ENCODE measurements around the gene NAALADL2.

DNA sequence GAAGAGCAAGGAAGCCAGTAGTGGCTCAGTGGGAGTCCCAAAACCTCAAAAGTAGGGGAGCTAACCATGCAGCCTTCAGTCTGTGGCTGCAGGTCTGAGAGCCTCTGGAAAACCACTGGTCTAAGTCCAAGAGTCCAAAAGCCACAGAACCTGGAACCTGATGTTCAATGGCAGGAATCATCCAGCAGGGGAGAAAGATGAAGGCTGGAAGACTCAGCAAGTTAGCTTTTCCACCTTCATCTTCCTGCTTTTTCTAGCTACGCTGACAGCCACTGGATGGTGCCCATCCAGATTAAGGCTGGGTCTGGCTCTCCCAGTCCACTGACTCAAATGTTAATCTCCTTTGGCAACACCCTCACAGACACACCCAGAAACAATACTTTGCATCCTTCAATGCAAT is 626.3 kb downstream of the NAALADL2 start:
- TF ChIP-seq, protein P1, sequence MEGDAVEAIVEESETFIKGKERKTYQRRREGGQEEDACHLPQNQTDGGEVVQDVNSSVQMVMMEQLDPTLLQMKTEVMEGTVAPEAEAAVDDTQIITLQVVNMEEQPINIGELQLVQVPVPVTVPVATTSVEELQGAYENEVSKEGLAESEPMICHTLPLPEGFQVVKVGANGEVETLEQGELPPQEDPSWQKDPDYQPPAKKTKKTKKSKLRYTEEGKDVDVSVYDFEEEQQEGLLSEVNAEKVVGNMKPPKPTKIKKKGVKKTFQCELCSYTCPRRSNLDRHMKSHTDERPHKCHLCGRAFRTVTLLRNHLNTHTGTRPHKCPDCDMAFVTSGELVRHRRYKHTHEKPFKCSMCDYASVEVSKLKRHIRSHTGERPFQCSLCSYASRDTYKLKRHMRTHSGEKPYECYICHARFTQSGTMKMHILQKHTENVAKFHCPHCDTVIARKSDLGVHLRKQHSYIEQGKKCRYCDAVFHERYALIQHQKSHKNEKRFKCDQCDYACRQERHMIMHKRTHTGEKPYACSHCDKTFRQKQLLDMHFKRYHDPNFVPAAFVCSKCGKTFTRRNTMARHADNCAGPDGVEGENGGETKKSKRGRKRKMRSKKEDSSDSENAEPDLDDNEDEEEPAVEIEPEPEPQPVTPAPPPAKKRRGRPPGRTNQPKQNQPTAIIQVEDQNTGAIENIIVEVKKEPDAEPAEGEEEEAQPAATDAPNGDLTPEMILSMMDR (IDR thresholded peaks at IDR 0.05; ENCODE audit: poor library complexity) = no peak
- TF ChIP-seq EZH2phosphoT487 (IDR thresholded peaks at IDR 0.05; ENCODE audit: low read depth, severe bottlenecking, unreplicated experiment) (no peak), EZH2 (IDR thresholded peaks at IDR 0.05; ENCODE audit: borderline replicate concordance) (no peak)

All from hepatocyte (in vitro differentiated cells).